NCI-H69 (cell line): ENCODE measurements around the gene TP73.

Experiments
- DNase-seq: peaks from one replicate; lab custom pipeline; 2025; lab: John Stamatoyannopoulos, UW

The TP73 gene

DNA sequence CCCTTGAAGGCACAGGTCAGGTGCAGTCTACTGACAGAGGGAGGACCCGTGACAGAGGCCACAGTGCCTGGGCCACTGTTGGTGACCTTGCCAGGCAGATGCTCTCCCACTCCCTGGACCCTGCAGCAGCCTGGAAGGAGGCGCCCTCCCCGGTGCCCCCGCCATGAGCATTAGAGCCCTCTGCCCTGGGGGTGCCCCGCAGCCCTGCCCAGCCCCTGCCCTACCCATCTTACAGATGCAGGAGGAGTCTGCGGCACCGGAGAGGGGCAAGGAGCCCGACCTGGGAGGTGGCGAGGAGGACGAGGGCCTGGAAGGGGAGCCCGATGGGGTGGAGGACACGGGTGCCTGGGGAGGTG is 110.5 kb downstream of the TP73 start:
- DNase-seq: no peak

DNA sequence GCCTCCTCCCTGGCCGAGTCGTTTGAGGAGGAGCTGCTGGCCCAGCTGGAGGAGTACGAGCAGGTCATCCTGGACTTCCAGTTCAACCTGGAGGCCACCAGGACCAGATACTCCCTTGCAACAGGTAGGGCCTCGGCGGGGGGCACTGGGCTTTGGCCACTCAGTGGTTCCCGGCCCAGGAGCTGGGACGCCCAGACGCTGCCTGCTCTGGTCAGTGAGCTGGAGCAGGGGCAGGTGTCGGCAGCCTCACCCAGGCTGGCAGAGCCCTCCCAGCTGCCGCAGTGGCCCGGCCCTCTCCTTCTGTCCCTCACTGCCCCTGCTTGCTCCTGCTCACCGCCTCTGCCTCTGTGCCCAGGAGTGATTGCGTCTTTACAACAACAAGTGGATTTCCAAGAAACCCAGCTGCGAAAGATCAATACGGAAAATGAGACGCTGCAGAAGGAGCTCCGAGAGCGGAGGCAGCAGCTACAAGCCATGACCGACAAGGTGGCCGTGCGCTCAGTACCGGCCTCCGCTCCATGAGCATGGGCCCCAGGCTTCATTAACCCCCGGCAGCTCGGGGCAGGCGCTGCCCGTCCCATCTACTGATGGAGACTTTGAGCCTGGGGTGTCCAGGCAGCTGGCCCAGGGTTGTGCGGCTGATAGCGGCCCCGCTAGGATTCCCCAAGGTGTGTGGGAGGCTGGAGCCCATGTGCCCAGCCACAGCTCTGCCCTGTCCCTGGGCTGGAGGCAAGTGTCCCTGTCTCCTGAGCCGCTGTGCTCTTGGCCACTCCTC is 111.2 kb downstream of the TP73 start:
- DNase-seq: no peak

- DNase-seq: peak; percentile 6
These were observed 115.1 kb downstream of the TP73 start for GRCh38 chr1:3767328-3767925.

DNA sequence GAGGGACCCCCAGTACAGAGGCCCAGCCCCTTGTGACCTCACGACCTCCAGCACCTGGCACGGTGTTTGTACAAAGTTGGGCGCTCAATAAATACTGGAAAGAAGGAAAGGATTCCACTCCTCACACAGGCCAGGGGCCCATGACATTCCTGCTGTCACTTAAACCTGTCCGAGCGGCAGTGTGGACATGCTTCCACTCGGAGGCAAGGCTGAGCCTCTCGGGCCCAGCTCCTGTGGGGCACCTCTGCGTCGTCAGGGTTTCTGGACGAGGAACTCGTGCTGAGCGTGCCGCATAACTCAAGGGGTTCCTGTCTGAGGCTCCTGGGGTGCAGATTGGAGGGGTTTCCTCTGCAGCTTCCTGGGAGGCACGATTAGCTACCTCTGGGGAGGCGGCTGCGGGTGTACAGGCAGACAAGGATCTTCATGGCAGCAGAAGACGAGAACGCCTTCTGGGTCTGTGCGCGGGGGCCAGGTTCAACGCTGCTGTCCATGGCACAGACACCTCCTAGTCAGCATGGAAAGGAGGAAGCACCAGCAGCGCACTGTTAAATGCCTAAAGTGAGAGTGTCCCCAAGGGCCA is 116.6 kb downstream of the TP73 start:
- DNase-seq: no peak

GRCh38 chr1:3770047-3770765 is 117.9 kb downstream of the TP73 start:
- no peak for DNase-seq

DNA sequence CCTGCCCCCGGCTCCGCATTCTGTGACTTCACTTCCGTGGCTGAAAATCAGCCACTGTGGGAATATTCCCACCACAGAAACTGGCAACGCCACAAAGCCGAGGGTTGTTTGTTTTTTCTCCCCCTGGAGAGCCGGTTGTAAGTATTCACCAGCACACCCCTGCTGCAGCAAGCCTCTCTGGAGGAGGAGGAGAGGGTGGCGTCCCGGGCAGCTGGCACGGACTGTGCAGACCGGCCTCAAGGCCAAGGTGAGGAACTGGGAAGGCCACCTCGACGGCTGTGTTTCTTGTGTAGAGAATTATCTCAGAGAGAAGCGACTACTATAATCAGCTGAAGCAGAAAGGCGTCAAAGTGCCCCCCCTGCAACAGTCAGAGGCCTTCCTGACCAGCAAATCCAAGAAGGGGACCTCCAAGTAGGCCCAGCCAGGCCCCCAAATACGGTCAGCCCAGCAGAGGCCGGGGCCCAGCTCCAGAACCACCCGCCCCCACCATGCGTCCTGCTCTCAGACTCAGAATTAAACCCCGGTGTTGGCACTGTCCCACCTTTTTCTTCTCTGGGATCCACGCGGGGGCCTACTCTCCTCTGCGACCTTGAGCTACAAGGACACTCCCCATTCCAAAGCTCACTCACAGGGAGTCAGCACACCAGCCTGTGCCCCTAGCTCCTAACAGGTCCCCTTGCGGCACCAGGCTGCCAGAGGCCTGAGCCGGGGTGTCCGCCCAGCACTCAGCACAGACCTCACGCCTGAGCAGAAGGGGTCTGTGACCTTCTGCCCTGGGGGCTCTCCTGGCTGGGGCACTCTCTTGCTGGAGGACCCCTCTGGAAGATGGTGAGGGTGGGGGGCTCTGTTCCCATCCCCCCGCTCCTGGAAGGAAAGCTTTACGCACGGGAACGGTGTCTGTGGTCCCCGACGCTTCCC is 119.1 kb downstream of the TP73 start:
- no peak for DNase-seq

DNA sequence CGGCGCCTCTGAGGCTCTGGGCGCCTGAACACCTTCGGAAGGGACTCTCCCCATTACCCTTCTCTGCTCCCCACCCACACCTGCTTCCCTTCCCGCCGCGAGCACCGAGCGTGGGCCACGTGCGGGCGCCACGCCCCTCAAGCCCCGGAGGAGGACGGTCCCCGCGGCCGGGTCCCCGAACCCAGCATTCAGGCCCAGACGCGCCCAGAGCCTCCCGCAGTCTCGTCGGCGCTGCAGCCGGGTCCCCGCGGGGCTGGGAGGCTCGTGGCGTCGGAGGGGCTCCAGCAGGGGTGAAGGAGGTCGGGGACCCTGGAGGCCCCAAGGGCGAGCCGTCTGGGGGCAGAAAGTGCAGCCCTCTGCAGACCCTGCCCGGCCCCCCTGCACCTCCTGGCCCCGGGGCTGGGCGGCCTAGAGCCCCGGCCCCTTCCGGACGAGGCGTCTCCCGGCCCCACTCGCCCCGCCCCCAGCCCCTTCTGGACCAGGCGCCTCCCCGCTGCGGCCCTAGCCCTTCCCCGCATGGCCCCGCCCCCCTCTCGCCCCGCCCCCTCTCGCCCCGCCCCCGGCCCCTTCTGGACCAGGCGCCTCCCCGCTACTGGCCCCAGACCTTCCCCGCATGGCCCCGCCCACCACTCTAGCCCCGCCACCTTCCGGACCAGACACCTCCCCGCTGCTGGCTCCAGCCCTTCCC is 119.9 kb downstream of the TP73 start:
- DNase-seq: peak; percentile 85

DNA sequence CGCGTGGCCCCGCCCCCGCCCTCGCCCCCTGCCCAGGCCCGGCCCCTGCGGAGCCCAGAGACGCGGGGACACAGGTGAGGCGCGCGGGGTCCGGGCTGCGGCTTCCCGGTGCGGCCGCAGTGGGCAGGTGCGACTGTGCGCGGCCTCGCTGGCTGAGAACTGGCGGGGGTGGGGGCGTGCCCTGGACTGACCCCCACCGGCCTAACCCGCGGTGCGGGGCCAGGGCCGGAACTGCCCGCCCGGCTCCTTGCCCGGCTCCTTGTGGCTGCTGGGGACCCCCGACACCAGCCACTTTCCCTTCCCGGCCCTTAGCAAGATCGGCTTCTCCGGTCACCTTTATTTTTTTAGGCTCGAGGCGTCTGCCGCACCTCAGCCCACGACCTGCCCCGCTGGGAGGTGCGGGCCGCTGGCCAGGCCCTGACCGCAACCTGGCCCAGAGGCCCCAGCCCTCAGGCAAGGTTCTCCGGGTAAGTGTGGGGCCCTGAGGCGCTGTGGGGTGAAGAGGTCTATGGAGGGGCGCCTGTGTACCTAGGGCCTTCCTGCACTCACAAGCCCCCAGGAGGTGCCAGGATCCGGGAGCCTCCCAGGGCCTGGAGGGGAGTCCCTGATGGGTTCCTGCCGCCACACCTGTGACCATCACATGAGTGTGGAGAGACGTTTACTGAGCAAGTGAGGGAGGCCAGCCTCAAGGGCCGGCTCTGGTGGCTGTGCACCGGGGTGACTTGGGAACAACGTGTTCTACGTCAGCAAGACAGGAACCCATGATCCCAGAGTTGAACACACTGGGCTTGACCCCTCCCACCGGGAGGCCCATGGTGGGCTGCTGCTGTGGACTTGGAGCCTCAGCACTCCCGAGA is 120.6 kb downstream of the TP73 start, which contains the start of gene SMIM1:
Gene SMIM1 (plus strand): TSS at position 35 of the 857 bp plus-strand sequence. CDS start 2,625 bp downstream, outside the sequence.
- DNase-seq: peak; percentile 8

GRCh38 chr1:3773572-3774275 is 121.4 kb downstream of the TP73 start:
- no peak for DNase-seq

DNA sequence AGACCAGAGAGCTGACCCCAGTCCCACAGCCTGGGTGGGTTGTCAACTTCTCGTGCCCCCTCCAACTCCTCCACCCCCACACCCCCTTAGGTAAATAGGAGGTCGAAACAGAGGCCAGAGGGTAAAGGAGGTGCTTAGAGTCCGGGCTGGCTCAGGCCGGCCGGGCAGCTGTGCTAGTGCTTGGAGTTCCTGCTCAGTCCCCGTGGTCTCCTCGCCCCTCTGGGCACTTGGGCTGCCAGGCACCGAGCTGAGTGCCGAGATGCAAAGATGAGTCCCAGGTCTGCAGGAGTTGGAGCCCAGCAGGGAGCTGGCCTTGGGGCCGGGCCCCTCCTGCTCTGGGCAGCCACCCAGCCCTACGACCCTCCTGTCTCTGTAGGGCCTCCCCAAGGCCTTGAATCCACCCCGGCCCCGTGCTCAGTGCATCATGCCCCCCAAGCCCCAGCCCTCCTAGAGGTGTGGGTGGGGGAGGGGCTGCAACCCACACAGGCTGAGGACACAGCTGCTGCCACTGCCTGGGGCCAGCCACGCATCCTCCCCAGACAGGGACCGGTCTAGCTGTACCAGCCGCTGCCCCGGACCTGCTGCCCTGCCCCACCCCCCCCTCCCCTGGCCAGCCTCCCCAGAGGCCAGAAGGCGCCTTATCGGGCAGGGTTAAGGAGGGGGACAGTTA is 122.1 kb downstream of the TP73 start:
- DNase-seq: no peak

GRCh38 chr1:3774946-3775489 is 122.7 kb downstream of the TP73 start:
- DNase-seq: peak; percentile 18

DNA sequence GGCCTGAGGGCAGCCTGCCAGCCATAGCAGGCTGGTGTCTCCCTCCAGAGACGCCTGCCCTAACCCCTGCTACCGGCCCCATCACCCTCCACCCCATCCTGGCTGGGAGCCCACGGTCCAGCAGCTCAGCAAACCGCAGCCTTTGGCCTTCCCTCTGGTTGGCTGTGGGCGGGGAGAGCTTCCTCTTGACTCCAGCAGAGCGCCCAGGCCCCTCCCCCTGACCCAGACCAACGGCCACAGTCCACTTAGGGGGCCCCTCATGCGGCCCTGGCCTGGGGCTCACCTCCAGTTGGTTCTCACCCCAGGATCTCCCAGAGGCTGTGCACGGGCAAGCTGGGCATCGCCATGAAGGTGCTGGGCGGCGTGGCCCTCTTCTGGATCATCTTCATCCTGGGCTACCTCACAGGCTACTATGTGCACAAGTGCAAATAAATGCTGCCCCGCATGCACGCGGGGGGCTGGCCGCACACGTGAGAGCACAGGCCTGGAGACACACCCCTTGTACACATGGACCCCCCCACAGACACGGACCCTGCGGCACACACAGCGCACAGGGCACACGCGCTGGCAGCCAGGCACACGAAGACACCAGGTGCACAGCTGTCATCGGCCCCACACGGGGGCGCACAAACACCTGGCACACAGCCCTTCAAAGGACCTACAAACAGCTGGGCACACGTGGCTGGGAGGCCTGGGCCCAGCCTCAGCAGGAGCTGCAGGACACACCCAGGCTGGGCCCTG is 123.3 kb downstream of the TP73 start:
- peak; percentile 88 for DNase-seq

DNA sequence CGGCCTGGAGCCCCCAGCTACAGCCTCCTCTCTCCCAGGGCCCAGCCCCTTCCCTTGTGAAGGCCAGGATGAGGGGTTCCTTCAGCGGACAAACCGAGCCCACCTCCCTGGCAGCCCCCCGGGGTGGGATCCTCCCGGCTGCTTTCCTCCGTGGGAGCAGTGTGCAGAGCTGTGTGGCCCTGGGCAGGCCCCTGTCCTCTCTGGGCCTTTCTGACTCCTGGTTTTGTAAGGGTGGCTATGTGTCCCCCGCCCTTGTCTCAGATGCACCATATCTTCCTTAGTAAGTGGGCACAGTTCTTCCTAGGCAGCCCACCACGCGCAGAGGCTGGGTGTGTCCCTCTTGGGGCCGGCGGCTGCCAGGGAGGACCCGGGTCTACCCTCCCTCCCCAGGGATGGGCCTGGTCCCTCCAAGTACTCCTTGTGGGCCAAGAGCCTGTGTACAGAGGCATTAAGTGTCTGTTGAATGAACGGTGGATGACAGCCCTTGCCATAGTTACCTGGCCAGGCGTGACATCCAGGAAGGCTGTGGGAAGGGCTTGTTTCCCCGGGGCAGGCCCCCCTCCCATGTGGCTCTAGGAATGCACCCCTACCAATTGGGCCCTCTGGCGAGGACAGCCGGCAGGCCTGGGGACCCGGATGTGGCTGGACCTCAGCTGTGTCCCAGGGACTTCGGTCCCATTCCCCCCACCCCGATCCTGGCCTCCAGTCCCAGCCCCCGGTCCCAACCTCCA is 124.1 kb downstream of the TP73 start:
- peak; percentile 16 for DNase-seq

DNA sequence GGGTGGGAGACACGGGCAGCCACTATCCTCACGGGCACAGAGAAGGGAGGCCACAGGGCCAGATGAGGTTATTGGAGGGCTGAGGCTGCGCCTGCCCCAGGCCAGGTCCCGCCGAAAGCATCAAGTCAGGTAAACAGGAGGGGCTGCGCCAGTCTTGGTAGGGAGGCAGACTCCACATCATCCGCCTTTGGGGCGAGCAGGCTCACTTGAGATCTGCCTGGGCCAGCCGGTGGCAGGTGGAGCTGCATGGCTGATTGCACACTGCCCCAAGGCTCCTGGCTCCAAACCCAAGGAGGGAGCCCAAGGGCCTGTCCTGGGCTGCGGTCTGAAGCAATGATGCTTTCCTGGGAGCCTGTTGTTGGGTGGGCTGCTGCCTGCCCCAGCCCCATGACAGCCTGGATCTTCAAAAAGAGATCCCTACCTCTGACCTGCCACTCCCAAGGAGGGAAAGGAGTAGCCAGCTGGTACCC is 124.8 kb downstream of the TP73 start:
- DNase-seq: peak; percentile 4

DNA sequence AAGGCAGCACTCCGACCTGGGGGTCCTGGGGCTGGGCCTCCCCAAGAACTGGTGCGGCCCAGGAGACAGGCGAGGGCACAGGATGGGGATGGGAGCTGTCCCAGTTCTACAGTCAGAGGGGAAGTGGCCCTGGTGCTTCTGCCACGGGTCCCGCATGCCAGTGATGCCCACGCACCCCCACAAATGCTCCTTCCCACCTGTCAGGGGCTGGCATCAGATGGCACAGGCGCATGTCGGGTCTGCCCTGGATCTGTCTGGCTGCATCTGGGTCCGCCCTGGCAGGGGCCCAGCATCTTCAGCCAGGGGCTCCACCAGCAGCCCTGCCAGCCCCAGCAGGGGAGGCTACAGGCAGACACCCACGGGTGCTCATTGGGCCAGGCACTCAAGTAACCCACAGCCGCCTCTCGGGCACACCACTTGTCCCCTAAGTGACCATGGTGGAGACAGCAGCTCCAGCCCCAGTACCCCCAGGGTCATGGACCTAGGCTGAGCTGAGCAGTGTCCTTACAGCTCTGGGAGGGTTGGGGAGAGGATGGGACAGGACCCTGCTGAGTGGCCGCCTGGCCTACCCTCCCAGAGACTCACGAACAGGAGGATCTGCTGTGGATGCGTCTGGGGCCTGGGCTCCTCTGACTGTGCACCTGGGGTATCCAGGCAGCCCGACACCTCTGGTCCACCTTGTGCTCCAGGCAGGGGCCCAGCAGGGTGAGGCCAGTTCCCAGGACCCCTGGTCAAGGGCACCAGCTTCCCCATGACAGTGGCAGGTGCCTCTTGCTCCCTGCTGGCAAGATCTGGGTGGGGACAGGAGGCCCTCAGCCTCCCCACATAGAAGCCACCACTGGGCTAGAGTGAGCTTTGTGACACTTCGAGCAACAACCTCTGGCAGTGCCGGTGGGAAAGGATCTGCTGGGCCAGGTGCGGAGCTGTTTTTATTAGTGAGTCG is 125.6 kb downstream of the TP73 start:
- no peak for DNase-seq
